ENCODE data around the gene MTMR10.

Gene MTMR10

DNA sequence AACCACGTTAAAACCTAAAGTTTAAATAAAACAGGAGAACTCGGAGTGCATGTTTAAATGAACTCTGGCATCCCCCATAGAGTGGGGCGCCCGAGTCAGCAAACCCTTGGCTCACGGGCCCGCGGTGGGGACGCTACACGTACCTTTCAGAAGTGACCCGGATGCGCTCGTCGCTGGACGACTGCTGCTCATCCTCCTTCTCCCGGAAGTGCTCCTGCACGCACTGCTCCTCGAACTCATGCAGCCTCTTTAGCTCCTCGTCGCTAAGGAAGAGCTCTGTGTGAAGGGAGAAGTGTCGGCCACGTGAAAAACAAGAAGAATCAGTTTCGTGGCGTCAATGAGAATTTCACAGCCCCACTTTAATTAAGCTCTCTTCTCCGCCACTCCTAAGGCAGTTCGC is 34.6 kb upstream of the MTMR10 start:
- Histone ChIP-seq H3K9me3 (no peaks in the 10 kb centered on the region), H3K4me1 (peaks cover 0 to 10% (median 6%) of the 10 kb centered on the region in 4 donors), H3K27me3 (no peaks in the 10 kb centered on the region), H3K27ac (no peak overlapping the region), H3K4me3 (no peak overlapping the region), H3K36me3 (no peaks in the 10 kb centered on the region)
- DNase-seq = no peak
- TF ChIP-seq, protein P1, sequence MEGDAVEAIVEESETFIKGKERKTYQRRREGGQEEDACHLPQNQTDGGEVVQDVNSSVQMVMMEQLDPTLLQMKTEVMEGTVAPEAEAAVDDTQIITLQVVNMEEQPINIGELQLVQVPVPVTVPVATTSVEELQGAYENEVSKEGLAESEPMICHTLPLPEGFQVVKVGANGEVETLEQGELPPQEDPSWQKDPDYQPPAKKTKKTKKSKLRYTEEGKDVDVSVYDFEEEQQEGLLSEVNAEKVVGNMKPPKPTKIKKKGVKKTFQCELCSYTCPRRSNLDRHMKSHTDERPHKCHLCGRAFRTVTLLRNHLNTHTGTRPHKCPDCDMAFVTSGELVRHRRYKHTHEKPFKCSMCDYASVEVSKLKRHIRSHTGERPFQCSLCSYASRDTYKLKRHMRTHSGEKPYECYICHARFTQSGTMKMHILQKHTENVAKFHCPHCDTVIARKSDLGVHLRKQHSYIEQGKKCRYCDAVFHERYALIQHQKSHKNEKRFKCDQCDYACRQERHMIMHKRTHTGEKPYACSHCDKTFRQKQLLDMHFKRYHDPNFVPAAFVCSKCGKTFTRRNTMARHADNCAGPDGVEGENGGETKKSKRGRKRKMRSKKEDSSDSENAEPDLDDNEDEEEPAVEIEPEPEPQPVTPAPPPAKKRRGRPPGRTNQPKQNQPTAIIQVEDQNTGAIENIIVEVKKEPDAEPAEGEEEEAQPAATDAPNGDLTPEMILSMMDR (IDR thresholded peaks at IDR 0.05) = no peak
- intact Hi-C loops (cut with DNase I; ENCODE audit: low total_unique reads) = no loop called here

- TF ChIP-seq, protein P1 (IDR thresholded peaks at IDR 0.05) = no peak
- intact Hi-C loops (cut with DNase I; ENCODE audit: low total_unique reads) = no loop called here
- Histone ChIP-seq H3K9me3 (no peaks in the 10 kb centered on the region), H3K4me1 (peaks cover 0 to 10% (median 6%) of the 10 kb centered on the region in 4 donors), H3K27me3 (no peaks in the 10 kb centered on the region), H3K27ac (no peak overlapping the region), H3K36me3 (no peaks in the 10 kb centered on the region), H3K4me3 (no peak overlapping the region)
- DNase-seq = no peak
Observed at GRCh38 chr15:31024979-31025378, 33.6 kb upstream of the MTMR10 start.

DNA sequence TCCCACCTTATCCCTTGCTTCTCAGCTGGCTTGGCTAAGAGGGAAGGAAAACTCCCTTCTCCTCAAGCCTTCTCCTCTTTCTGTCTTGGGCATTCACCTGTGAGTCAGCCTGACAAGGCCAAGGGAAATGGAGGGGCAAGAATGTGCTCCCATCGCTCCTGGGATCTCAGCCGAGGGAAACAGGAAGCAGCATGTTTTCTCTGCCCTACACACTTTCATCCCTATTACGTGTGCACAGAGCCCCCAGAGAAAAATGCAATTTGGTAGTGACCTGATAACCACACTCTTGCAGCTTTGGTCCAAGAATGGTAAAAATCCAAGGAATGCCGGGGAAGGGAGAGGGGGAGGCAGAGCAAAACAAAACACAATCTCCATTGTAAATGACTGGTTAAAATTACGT is 32.9 kb upstream of the MTMR10 start:
- no peaks in the 10 kb centered on the region for H3K36me3 ChIP-seq
- no peak for DNase-seq
- intact Hi-C loops (cut with DNase I; ENCODE audit: low total_unique reads) = no loop called here
- TF ChIP-seq, protein P1 (IDR thresholded peaks at IDR 0.05) = no peak
- no peaks in the 10 kb centered on the region for H3K27me3 ChIP-seq
- no peak overlapping the region for H3K27ac ChIP-seq
- no peaks in the 10 kb centered on the region for H3K9me3 ChIP-seq
- H3K4me3 ChIP-seq = no peak overlapping the region
- peaks cover 0 to 10% (median 6%) of the 10 kb centered on the region in 4 donors for H3K4me1 ChIP-seq

DNA sequence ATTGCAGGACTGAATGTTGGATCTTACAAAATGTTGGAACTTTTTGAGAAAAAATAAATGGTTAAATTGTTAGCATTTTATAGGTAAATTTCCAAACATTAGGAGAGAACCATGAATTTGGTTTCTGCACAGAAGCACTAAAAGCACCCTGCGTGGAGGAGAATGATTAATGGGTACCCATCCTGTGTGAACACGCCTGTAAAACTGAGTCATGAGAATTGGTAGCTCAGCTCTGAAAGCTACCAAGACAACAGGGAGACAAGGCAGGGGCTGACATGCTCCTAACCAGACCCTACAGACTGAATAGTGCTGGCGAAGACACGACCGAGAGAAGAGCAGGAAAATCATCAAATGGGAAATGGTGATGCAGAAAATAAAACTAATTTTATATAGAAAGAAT is 32.4 kb upstream of the MTMR10 start:
- Histone ChIP-seq H3K4me1 (peaks cover 0 to 10% (median 6%) of the 10 kb centered on the region in 4 donors), H3K4me3 (no peak overlapping the region), H3K27ac (no peak overlapping the region), H3K36me3 (no peaks in the 10 kb centered on the region), H3K27me3 (no peaks in the 10 kb centered on the region), H3K9me3 (no peaks in the 10 kb centered on the region)
- TF ChIP-seq, protein P1 (IDR thresholded peaks at IDR 0.05) = no peak
- intact Hi-C loops (cut with DNase I; ENCODE audit: low total_unique reads) = no loop called here
- no peak for DNase-seq

DNA sequence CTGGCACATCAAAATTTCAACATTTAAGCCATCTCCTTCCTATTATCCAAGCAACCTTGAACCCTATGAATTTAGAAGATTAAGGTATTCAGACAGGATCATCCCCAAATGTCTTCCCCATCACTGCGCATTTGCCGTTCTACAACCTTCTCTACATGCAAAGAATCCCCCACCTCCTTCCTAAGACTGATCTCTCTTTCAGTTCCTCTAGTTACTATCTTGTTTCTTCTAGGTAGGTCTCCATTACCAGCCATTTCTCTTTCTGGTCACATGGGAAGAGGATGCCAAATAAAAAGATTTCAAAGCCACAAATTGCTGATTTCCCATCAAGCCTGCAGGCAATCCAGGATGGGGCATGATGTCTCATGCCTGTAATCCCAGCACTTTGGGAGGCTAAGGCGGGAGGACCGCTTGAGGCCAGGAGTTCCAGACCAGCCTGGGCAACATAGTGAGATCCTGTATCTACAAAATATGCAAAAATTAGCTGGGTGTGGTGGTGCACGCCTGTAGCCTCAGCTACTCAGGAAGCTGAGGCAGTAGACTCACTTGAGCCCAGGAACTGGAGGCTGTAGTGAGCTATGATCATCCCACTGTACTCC is 29.7 kb upstream of the MTMR10 start:
- TF ChIP-seq, protein P1 (IDR thresholded peaks at IDR 0.05) = no peak
- H3K4me1 ChIP-seq = peaks cover 0 to 10% (median 6%) of the 10 kb centered on the region in 4 donors
- DNase-seq = no peak
- no peak overlapping the region for H3K4me3 ChIP-seq
- H3K9me3 ChIP-seq = no peaks in the 10 kb centered on the region
- intact Hi-C loops (cut with DNase I; ENCODE audit: low total_unique reads) = no loop called here
- H3K27ac ChIP-seq = no peak overlapping the region
- no peaks in the 10 kb centered on the region for H3K36me3 ChIP-seq
- no peaks in the 10 kb centered on the region for H3K27me3 ChIP-seq

DNA sequence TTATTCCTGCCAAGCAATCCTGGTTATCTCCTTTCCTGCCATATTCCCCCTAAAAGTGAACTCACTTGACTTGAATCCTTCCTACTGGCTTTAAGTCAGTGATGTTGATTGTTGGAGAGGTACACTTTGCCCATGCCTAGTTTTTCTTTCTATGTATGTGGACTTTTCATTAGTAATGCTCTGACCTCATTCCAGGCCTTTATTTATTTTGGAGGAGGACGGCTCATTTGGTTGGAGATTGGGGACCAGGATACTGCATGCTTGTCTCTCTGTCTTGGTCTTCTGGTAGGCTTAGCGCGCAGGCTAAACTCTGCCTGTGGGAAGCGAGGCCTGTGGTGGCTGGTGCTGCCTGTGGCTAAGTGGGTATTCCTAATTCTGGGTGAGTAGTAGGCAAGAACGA is 29.1 kb upstream of the MTMR10 start:
- no peak overlapping the region for H3K4me3 ChIP-seq
- intact Hi-C loops (cut with DNase I; ENCODE audit: low total_unique reads) = no loop called here
- peaks cover 0 to 10% (median 6%) of the 10 kb centered on the region in 4 donors for H3K4me1 ChIP-seq
- H3K36me3 ChIP-seq = no peaks in the 10 kb centered on the region
- no peak for DNase-seq
- no peak overlapping the region for H3K27ac ChIP-seq
- TF ChIP-seq, protein P1 (IDR thresholded peaks at IDR 0.05) = no peak
- no peaks in the 10 kb centered on the region for H3K9me3 ChIP-seq
- no peaks in the 10 kb centered on the region for H3K27me3 ChIP-seq

Measured in tibial artery (tissue), 4 donors.